Adrenal gland (tissue), 5 donors: ENCODE results near the gene CCDC85C.

ENCODE experiments used
- CTCF ChIP-seq, 6 experiments: fragments of 450-650 bp in 4 of 6; fragments of 200-600 bp in 2 of 6; sonication (generic) in 1 of 6; IDR thresholded peaks; 1 replicate in 5 of 6; 2 replicates in 1 of 6; pipeline versions ENCODE4 v1.5.1 to v1.8.0; 2016 to 2021; ENCODE audit warnings: antibody characterized with exemption in 6 of 6, mild to moderate bottlenecking in 2 of 6, moderate library complexity in 1 of 6
- POLR2A ChIP-seq, 2 donors: fragments of 450-650 bp; IDR thresholded peaks; one replicate each; pipeline ENCODE4 v1.6.1; 2017; ENCODE audit warnings: antibody characterized with exemption in 2 of 2, mild to moderate bottlenecking in 2 of 2, moderate library complexity in 1 of 2
- donor health status: DM: no; HTN: no; CAD: no.

DNA sequence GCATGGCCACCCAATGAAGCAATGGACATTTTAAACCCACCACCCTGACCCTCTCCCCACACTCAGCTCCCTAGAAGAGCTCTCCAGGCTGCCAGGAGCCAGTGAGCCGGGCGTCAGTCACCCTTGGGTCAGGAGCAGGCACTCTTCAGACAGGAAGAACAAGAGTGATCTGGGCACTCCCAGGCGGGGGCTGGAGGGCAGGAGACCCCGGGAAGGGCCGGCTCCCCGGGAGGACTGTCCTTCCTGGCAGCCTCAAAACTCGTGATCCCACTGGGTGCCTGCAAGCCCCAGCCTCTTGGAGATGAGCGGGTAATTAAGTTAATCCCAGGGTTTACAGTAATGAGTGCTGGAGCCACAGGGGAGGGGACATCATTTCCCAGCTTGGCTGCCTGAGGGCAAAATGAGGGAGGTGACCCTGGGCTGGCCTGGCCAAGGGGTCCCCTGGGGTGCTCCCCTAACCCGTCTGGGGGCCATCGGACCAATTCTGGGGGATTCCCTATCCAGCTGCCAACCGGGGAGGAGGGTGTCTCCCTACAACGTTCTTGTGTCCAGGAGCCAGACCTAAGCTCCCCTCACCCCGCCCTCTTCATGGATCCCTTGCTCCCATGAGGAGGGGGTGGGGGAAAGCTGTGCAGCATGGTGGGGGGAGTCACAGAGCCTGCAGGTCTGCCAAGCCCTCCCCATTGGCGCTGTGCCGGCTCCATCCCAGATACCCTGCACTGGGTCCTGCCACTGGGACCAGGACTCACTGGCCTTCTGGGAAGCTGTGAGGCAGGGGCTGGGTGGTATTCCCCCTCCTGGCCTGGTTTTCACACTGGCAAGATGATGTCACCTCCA, 63.6 kb downstream of the CCDC85C start:
- TF ChIP-seq CTCF (IDR thresholded peaks at IDR 0.05), result no peak
- no peak for TF ChIP-seq POLR2A (IDR thresholded peaks at IDR 0.05)
